GM12891 (cell line): ENCODE results near the gene DNAJC11.

Experiments
- POLR2A ChIP-seq: IDR thresholded peaks from 2 replicates; pipeline ENCODE4 v1.6.1; 2011; ENCODE audit warnings: low read depth, low read length, control low read depth
- POLR2AphosphoS5 ChIP-seq: IDR thresholded peaks from 2 replicates; pipeline ENCODE4 v1.6.1; 2011; ENCODE audit warnings: low read depth, low read length, control low read depth
- POU2F2 ChIP-seq: IDR thresholded peaks from 2 replicates; pipeline ENCODE4 v1.6.1; 2011; ENCODE audit warnings: low read depth, mild to moderate bottlenecking, control low read depth, low read length, moderate library complexity

DNA sequence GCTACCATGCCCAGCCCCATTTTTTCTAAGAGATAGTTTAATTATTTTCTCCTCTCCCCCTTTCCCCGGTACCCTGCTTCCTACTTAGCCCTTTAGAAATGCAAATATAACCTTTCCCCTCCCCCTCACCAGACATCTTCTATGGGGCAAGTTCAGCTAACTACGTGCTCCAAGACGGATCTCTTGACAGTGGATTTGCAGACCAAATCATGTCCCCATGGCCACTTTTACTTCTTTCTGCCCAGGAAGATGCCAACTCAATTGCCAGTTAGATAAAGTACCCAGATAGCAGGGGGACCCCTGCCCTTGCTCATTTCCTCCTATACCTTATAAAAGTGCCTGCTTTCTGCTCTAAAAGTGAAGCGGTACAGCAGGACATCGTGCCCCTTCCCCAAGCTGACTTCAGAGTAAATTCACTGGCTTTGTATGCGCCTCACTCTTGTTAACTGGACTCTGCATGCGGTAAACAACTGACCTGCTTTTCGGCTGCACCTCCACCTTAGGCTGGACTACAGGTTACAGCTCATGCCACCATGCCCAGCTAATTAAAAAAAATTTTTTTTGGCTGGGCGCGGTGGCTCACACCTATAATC is 7.4 kb downstream of the DNAJC11 start:
- TF ChIP-seq POLR2A (no peak), POU2F2 (no peak), POLR2AphosphoS5 (no peak)
